GM13977 (cell line): Measurements from ENCODE around the gene BBS7.

ENCODE experiments used
- DNase-seq: peaks from one replicate; pipeline ENCODE4 v3.0.0; 2012; ENCODE audit warnings: low spot score
- in situ Hi-C: fragments of 300-500 bp; cut with MboI; formaldehyde crosslinking; loops from one replicate; pipeline ENCODE4 v1.12.0; 2022; ENCODE audit warnings: low sequenced_read_pairs, low pct_unique_long_range_greater_than_20kb, mixed read lengths, inconsistent platforms; ENCODE audit not compliant: unreplicated experiment
- TF ChIP-seq, protein P1 (sequence below): IDR thresholded peaks from 2 replicates; pipeline ENCODE4 v1.5.1; 2012; ENCODE audit warnings: mild to moderate bottlenecking, control low read depth; ENCODE audit not compliant: insufficient read depth; ENCODE audit errors: extremely low read depth, missing control alignments

Gene BBS7

DNA sequence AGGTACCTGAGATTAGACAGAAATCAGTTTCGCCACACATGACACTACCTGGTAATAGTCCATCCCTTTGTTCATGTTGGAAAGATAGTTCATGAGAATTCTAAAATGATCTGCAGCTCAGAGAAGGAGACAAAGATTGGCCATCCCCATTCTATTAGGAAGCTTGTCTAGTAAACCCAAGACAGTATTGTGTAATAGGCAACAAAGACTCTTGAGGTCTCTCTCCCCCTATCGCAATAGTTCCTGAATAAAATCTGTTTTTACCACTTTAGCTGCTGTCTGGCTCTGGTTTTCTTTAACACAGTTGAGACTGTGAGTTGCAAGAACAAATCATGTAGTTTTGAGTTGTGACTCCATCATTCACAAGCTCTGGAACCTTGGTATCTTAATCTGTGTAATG, 14.8 kb upstream of the BBS7 start:
- DNase-seq = no peak
- TF ChIP-seq, protein P1, sequence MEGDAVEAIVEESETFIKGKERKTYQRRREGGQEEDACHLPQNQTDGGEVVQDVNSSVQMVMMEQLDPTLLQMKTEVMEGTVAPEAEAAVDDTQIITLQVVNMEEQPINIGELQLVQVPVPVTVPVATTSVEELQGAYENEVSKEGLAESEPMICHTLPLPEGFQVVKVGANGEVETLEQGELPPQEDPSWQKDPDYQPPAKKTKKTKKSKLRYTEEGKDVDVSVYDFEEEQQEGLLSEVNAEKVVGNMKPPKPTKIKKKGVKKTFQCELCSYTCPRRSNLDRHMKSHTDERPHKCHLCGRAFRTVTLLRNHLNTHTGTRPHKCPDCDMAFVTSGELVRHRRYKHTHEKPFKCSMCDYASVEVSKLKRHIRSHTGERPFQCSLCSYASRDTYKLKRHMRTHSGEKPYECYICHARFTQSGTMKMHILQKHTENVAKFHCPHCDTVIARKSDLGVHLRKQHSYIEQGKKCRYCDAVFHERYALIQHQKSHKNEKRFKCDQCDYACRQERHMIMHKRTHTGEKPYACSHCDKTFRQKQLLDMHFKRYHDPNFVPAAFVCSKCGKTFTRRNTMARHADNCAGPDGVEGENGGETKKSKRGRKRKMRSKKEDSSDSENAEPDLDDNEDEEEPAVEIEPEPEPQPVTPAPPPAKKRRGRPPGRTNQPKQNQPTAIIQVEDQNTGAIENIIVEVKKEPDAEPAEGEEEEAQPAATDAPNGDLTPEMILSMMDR = no peak
- in situ Hi-C loops = no loop called here

DNA sequence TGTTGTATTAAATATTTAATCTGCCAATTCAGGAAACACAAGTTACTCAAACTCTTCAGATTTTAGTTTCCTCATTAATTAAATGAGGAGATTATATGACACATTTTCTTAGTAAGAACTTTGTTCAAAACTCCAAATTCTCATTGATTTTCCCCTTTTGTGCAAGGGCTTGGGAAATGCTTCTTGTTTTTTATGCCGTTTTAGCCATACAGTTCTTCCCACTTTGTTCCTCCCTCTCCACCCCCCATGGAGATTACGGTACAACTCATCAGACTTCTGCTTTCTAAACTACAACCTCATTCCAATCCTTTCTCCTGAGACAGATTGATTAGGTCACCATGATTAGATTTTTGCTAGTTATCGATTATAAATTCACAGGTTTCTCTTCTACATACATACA, 10.9 kb upstream of the BBS7 start:
- in situ Hi-C loops = no loop called here
- TF ChIP-seq, protein P1 = no peak

DNA sequence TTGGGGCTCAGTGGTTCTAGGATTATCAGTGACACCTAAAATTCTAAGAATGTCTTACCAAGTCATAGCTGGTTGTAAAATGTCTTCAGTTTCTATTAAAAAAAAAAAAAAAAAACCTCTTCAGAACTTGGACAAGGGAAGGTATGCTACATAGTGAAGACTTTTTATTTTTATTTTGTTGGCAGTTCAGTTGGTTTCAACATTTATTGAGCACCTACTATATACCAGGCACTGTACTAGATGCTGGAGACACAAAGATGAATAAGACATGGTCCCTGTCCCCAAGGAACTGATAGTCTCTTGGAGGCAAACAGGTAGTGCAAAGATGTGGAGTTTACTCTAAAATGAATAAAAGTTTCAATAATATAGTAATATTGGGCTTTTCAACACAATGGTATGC, 8.9 kb upstream of the BBS7 start:
- no peak for DNase-seq
- TF ChIP-seq, protein P1 = no peak
- in situ Hi-C loops = no loop called here

More for the DNA sequence above, 10.9 kb upstream of the BBS7 start:
- no peak for DNase-seq

DNA sequence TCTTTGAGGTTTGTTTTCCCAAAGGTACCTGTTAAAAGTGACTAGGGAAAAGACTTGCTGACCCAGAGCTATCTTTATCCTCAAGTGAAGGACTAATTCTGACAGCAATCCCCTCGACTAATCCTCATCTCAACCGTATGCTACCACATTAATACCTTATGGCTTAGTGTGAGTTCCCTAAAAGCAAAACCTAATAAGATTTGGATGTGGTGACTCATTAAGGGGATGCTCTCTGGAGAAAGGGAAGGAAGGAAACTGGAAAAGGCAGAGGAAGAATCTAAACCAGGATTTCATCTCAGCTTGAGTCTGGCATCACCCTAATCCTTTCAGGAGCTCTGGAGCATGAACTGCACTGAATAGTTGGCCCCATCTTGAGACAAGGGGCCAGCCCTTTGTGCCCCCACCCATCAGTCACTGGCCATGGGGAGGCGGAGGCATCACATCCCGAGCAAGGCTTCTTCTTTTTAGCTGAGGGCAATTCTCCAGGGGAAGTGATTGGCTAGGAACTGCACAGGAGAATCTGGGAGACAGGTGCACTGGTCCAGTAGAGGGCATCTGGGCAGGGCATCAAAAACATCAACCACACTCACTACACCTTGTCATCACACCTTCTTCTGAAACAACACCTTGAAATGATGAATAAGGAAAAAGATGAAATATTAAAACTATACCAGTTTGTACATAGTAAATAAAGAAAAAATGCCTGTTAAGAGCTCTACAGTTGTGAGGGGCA, 6.9 kb upstream of the BBS7 start:
- no peak for DNase-seq
- in situ Hi-C loops = no loop called here
- TF ChIP-seq, protein P1 = no peak

DNA sequence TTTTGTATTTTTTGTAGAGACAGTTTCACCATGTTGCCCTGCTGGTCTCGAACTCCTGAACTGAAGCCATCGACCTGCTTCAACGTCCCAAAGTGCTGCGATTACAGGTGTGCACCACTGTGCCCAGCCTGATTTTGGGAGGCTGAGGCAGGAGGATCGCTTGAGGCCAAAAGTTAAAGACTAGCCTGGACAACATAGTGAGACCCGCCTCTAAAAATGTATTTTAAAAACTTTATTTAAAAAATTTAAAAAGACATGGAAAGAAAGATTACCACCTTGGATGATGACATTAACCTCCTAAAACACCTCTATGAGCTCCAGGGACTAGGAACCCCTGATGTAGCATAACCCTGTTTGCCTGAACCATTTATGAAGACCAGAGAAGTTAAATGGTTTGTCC, 5.8 kb upstream of the BBS7 start:
- in situ Hi-C loops = no loop called here
- TF ChIP-seq, protein P1 = no peak

DNA sequence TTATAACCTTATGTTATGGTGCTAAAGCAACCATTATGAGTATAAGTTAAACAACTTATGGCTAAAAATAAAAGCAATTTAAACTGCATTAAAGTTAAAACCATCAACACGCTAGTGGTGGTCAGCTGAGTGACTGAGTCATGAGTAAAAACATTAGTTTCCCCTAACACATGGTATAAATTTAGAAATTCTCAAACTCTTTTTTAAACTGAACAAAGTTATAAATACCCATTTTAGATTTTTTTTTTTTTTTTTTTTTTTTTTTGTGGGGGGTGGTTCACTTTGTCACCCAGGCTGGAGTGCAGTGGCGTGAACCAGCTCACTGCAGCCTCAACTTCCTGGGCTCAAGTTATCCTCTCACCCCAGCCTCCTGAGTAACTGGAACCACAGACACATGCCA, 5.4 kb upstream of the BBS7 start:
- in situ Hi-C loops = no loop called here
- no peak for DNase-seq
- TF ChIP-seq, protein P1 = no peak

More for the DNA sequence above, 5.8 kb upstream of the BBS7 start:
- DNase-seq = no peak
